GM19372 (cell line): Measurements from ENCODE around the gene YOD1.

Experiments used
- ATAC-seq: cut with Tn5 transposase; IDR thresholded peaks from one replicate; pipeline ENCODE4 v1.9.1; 2021; ENCODE audit warnings: mild to moderate bottlenecking, low read depth, moderate library complexity; ENCODE audit not compliant: unreplicated experiment

Gene YOD1

GRCh38 chr1:207051191-207051943 lies at the start of gene YOD1:
Gene YOD1, minus strand, starts transcription at chr1:207051208. Its CDS starts 178 bp downstream, at chr1:207051030.
- ATAC-seq = no peak

GRCh38 chr1:207097871-207098324 lies 46.9 kb upstream of the YOD1 start:
- no peak for ATAC-seq

- no peak for ATAC-seq
Measured at GRCh38 chr1:207093944-207094343, 42.9 kb upstream of the YOD1 start.

- no peak for ATAC-seq
Measured at GRCh38 chr1:207091200-207091908, 40.3 kb upstream of the YOD1 start.

- no peak for ATAC-seq
Measured at GRCh38 chr1:207089627-207090355, 38.8 kb upstream of the YOD1 start.

- ATAC-seq = no peak
Measured at GRCh38 chr1:207088701-207089626, 38.0 kb upstream of the YOD1 start, which contains the start of gene C4BPB. Gene C4BPB, plus strand, starts transcription at chr1:207088860. Its CDS starts 672 bp downstream, at chr1:207089532.

GRCh38 chr1:207088161-207088560 lies 37.2 kb upstream of the YOD1 start:
- no peak for ATAC-seq

GRCh38 chr1:207085887-207086286 lies 34.9 kb upstream of the YOD1 start:
- ATAC-seq = no peak

- ATAC-seq = no peak
Measured at GRCh38 chr1:207084701-207085180, 33.7 kb upstream of the YOD1 start.

GRCh38 chr1:207084232-207084631 lies 33.2 kb upstream of the YOD1 start:
- no peak for ATAC-seq

- no peak for ATAC-seq
Measured at GRCh38 chr1:207081806-207082205, 30.8 kb upstream of the YOD1 start.

- ATAC-seq = no peak
Measured at GRCh38 chr1:207081088-207081487, 30.1 kb upstream of the YOD1 start.

- ATAC-seq = no peak
Measured at GRCh38 chr1:207079706-207080241, 28.8 kb upstream of the YOD1 start.

GRCh38 chr1:207078578-207079132 lies 27.6 kb upstream of the YOD1 start:
- ATAC-seq = no peak

GRCh38 chr1:207077470-207078377 lies 26.7 kb upstream of the YOD1 start:
- ATAC-seq = no peak

- ATAC-seq = no peak
Measured at GRCh38 chr1:207077012-207077411, 26.0 kb upstream of the YOD1 start.

- ATAC-seq = no peak
Measured at GRCh38 chr1:207076181-207076955, 25.4 kb upstream of the YOD1 start.
